ENCODE measurements around the gene TCF4.

DNA sequence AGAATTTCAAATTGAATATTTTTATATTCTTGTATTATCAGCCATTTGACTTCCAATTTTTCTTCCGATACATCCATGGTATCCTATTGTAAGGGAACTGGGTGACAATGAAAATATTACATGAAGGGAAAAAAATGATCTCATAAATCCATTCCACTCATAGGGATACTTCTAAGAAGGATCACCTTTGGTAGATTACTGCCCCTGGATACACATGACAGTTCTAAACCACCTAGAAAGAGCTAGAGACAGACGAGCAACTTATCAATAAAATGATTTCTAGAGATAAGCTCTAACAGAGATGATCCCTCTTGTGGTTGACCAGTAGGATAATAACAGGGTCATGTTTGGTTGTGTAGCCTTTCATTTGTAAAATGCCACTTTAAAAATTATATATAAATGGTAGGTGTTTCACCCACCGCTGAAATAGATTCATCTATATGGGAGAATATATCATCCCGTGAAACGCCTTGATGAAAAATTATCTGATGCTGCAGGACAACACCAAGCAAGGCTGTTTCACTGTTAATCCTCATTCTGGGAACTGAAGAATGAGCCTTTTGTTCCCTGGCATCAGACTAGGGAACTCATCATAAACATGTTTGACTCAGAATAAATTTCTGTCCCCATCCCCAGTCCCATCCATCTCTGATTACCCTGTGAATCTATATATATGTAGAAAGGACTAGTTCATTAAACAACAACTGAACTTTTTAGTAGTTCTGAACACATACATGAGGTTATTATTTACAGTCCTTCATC, 180.0 kb downstream of the TCF4 start:
- TF ChIP-seq POLR2A (IDR thresholded peaks at IDR 0.05; ENCODE audit: low read depth, low read length) (no peak), JUN (IDR thresholded peaks at IDR 0.05; ENCODE audit: borderline replicate concordance, insufficient read depth, insufficient read length, low read depth) (no peak), POLR2AphosphoS5 (IDR thresholded peaks at IDR 0.05; ENCODE audit: insufficient read depth, low read depth, low read length) (no peak), EZH2 (IDR thresholded peaks at IDR 0.05; ENCODE audit: borderline replicate concordance, low read depth, low read length, severe bottlenecking) (no peak), GATA2 (IDR thresholded peaks at IDR 0.05; ENCODE audit: insufficient read depth, insufficient read length, low read depth, low read length) (no peak), FOS (IDR thresholded peaks at IDR 0.05; ENCODE audit: borderline replicate concordance, insufficient read depth, low read length) (no peak), MYC (IDR thresholded peaks at IDR 0.05; ENCODE audit: low read depth, low read length) (no peak)
- TF ChIP-seq, protein P1, sequence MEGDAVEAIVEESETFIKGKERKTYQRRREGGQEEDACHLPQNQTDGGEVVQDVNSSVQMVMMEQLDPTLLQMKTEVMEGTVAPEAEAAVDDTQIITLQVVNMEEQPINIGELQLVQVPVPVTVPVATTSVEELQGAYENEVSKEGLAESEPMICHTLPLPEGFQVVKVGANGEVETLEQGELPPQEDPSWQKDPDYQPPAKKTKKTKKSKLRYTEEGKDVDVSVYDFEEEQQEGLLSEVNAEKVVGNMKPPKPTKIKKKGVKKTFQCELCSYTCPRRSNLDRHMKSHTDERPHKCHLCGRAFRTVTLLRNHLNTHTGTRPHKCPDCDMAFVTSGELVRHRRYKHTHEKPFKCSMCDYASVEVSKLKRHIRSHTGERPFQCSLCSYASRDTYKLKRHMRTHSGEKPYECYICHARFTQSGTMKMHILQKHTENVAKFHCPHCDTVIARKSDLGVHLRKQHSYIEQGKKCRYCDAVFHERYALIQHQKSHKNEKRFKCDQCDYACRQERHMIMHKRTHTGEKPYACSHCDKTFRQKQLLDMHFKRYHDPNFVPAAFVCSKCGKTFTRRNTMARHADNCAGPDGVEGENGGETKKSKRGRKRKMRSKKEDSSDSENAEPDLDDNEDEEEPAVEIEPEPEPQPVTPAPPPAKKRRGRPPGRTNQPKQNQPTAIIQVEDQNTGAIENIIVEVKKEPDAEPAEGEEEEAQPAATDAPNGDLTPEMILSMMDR (IDR thresholded peaks at IDR 0.05; ENCODE audit: extremely low read depth in 1 of 2, insufficient read depth in 1 of 2, low read depth in 1 of 2, low read length in 2 of 2): no peak
- TF ChIP-seq, protein P2, sequence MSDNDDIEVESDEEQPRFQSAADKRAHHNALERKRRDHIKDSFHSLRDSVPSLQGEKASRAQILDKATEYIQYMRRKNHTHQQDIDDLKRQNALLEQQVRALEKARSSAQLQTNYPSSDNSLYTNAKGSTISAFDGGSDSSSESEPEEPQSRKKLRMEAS (IDR thresholded peaks at IDR 0.05; ENCODE audit: insufficient read depth, insufficient read length): no peak
